Fibroblast of skin of right biceps (primary cell): ENCODE results near the gene NIPAL3.
A peak's percentile ranks its signal among the peaks of the same experiment; 100 is the strongest.
"Not testable (repeated sequence)": the region's sequence is repeated elsewhere in the genome, so short reads cannot be mapped to it uniquely, and the experiment has no call there.

ENCODE experiments used
- DNase-seq: peaks from one replicate; pipeline ENCODE4 v3.0.0-alpha.2; 2013

Gene NIPAL3

GRCh38 chr1:24463776-24464735 lies 48.5 kb downstream of the NIPAL3 start:
- DNase-seq: peak; percentile 72

DNA sequence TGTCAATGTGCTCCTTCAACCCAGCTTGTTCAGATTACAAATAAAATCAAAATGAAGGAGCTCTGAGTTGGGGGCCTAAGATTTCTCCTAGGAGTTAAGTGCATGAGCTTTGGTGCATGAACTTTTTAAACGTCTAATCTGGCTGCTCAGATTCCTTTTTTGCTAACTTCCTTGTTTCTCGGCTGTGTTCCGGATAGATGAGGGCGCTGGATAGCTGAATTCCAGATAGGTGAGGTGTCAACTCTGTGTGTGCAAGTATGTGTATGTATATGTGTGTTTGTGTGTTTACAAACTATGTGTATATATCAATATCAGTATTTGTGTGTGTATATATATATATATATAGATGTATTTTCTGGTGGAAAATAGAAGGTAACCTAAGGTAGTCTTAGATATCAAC lies 49.5 kb downstream of the NIPAL3 start:
- no peak for DNase-seq

GRCh38 chr1:24465638-24466037 lies 50.0 kb downstream of the NIPAL3 start:
- no peak for DNase-seq

DNA sequence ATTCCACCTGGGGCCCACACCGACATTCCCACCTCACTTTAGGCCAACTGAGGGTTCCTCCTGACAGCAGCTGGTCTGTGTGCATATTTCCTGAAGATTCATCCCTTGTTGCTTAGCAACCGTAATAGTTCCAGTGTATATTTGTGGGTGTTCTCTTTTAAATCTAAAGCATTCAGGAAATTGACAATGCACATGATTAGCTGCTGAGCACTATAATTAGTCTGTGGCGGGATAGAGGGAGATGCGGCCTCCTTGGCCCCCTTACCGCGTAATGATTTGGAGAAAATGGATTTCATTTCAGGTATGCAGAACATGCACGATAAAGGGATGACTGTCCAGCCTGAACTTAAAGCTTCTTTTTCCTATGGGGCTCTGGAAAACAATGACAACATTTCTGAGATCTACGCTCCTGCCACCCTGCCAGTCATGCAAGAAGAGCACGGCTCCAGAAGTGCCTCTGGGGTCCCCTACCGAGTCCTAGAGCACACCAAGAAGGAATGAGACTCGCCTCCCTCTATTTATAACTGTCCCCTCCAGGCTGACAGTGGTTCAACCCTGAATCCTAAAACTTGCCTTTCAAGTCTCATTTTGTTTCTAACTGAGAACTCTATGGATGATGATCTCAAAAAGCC lies 53.2 kb downstream of the NIPAL3 start:
- peak; percentile 32 for DNase-seq

DNA sequence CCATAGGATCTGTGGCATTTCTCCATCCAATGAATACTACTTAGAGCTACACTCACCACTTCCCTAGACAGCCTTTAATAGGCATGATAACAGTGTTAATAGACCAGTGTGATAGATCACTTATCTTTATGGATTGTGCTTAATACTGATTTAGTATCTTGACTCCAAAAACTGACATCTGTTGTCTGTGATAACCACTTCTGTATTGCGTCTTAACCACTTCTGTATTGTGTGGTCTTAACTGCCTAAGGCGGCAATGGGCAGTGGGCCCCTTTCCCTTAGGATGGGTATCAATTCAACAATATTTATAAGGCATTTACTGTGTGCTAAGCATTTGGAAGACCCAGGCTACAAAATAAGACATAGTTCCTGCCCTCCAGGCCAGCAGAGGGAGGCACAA lies 55.0 kb downstream of the NIPAL3 start:
- no peak for DNase-seq

DNA sequence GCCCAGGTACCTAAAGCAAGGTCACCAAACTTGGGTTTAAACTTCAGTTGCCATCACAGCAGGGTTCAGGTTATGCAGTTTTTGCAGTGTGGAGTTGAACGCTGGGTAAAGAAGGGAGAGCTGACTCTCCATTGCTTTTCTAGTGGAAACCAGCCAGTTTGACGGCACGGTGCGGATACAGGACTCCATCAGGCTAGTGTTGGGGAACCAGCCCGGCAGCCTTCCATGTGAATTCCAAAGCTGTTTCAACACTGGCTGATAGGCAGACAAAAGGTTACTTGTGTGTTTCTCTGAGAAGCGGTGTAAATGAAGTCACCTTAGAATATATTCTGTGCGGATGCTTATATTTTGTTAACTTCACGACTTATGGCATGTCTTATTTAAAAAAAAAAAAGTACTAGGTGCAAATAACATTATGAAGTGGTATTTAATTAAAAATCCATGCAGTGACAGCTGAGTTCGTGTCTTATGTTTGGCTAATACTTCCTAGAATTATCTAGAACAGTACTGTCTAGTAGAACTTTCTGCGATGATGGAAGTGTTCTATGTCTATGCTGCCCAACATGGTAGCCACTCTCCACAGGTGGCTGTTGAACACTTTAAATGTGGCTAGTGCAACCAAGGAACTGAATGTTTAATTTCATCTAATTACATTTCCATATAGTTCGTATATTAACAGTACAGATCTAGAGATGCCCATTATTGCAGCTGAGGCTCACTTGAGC lies 57.1 kb downstream of the NIPAL3 start:
- no peak for DNase-seq

DNA sequence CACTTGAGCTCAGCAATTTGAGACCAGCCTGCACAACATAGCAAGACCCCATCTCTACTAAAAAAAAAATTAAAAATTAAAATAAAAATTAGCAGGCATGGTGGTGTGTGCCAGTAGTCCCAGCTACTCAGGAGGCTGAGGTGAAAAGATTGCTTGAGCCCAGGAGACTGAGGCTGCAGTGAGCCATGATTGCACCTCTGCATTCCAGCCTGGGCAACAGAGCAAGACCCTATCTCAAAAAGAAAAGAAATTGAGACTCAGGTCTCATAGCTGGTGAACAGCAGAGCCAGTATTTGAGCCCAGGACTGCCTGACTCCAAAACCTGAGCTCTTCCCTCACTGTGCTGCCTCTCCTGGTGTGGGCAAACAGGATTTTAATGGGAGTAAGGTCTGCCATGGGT lies 58.6 kb downstream of the NIPAL3 start:
- DNase-seq: no peak

- no peak for DNase-seq
Observed at GRCh38 chr1:24475700-24476099, 60.1 kb downstream of the NIPAL3 start.

DNA sequence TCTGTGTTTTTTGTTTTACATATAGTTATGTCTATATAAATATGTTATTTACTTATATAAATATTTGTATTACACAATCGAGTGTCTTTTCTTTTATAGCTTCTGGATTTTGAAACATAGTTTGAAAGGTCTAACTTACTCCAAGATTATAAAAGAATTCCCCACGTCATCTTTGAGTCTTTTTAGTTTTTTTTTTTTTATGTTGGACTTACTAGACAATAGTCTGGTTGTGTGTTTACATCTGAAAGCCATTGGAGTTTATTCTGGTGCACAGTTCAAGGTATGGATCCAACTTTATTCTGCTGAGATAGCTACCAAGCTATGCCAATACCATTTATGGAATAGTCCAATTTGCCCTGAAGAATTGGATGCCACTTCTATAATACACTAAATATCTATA lies 61.0 kb downstream of the NIPAL3 start:
- DNase-seq: no peak

DNA sequence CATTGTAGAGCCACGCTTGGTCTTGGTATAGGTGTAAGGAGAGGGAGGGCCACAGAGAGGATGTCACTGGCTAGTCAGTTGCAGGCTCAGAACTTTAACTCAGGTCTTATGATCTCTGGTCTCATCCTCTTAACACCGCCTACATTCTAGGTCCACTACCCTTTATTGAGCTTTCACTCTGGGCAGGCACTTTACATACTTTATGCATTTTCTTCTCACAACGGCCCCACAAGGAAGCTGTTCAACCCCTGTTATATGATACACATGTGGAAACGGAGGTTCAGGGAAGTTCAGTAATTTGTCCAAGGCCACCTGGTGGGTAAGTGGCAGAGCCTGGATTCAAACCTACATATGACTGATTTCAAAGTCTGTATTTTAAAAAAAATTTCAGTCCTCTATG lies 61.7 kb downstream of the NIPAL3 start:
- DNase-seq: no peak

DNA sequence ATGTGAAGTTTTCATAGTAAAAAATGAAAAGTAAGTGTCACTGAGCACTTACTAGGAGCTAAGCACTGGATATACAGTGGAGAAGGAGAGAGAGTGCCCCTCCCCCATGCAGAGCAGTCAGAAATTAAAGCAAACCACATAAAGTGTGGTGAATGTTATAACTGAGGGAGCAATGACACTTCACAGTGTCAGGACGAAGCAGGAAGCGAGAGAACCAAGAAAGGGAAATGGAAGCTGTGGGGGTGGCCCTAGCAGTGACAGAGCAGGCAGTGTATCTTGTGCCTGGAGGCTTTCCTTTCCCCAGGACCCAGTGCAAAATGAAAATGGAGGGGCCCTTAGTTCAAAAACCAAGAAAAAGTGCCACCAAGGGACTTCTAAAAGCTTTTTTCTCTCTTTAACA lies 65.5 kb downstream of the NIPAL3 start:
- DNase-seq: no peak

GRCh38 chr1:24481843-24482610 lies 66.4 kb downstream of the NIPAL3 start:
- DNase-seq: peak; percentile 20

DNA sequence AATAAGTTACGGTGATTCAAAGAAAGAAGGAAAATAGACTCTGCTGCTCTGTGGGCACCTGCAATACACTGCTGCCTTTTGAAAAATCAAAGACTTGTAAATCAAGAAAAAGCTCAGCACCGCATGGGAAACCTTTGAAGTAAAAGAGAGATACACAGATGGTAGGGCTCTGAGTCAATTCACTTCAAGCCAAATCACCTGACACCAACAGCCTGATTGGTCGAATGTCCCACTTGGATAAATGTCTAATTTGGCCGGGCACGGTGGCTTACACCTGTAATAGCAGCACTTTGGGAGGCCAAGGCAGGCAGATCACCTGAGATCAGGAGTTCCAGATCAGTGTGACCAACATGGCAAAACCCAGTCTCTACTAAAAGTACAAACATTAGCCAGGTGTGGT lies 67.8 kb downstream of the NIPAL3 start:
- no peak for DNase-seq

GRCh38 chr1:24484199-24484598 lies 68.6 kb downstream of the NIPAL3 start:
- no peak for DNase-seq

GRCh38 chr1:24486331-24487065 lies 70.9 kb downstream of the NIPAL3 start:
- DNase-seq: no peak

DNA sequence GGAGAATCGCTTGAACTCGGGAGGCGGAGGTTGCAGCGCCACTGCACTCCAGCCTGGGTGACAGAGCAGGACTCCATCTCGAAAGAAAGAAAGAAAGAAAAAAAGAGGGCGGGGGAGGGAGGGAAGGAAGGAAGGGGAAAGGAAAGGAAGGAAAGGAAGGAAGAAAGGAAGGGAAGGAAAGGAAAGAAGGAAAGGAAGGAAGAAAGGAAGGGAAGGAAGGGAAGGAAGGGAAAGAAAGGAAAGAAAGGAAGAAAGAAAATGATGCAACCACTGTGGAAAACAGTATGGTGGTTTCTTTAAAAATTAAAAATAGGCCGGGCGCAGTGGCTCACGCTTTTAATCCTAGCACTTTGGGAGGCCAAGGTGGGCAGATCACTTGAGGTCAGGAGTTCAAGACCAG lies 71.9 kb downstream of the NIPAL3 start:
- no peak for DNase-seq

DNA sequence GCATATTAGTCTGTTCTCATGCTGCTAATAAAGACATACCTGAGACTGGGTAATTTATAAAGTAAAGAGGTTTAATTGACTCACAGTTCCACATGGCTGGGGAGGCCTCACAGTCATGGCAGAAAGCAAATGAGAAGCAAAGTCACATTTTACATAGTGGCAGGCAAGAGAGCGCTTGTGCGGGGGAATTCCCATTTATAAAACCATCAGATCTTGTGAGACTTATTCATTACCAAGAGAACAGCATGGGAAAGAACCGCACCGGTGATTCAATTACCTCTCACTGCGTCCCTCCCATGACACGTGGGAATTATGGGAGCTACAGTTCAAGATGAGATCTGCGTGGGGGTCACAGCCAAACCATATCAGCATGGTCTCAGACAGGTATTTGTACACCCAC lies 72.6 kb downstream of the NIPAL3 start:
- DNase-seq: not testable (repeated sequence)

- DNase-seq: no peak
Observed at GRCh38 chr1:24489674-24490073, 74.1 kb downstream of the NIPAL3 start.

DNA sequence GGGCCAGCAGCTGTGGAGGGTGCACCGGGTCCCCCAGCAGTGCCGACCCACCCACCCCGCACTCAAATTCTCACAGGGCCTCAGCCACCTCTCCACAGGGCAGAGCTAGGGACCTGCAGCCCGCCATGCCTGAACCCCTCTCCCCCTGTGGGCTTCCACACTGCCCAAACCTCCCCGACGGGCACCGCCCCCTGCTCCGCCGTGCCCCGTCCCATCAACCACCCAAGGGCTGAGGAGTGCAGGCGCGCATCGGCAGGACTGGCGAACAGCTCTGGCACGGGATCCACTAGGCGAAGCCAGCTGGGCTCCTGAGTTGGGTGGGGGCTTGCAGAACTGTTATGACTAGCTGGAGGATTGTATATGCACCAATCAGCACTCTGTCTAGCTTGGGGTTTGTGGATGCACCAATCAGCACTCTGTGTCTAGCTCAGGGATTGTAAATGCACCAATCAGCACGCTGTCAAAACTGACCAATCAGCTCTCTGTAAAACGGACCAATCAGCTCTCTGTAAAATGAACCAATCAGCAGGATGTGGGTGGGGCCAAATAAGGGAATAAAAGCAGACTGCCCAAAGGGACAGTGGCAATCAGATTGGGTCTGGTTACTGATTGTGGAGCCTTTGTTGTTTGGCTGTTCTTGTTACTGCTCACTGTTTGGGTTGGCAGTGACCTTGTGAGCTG lies 74.6 kb downstream of the NIPAL3 start:
- no peak for DNase-seq

- peak; percentile 10 for DNase-seq
Observed at GRCh38 chr1:24491577-24492360, 76.2 kb downstream of the NIPAL3 start.

DNA sequence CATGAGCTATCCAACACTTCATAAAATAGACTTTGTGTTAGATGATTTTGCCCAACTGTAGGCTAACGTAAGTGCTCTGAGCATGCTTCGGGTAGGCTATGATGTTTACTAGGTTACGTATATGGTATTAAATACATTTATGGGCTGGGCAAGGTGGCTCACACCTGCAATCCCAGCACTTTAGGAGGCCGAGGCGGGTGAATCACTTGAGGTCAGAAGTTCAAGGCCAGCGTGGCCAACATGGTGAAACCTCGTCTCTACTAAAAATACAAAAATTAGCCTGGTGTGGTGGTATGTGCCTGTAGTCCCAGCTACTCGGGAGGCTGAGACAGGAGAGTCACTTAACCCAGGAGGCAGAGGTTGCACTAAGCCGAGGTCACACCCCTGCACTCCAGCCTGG lies 77.3 kb downstream of the NIPAL3 start:
- not testable (repeated sequence) for DNase-seq
